GM19438 (cell line): ENCODE measurements around the gene NT5M.

ENCODE experiments used
- ATAC-seq: cut with Tn5 transposase; IDR thresholded peaks from one replicate; pipeline ENCODE4 v1.9.1; 2021; ENCODE audit warnings: low read depth; ENCODE audit not compliant: unreplicated experiment

NT5M gene

GRCh38 chr17:17387498-17388362, 84.6 kb downstream of the NT5M start:
- no peak for ATAC-seq

GRCh38 chr17:17388657-17389496, 85.7 kb downstream of the NT5M start:
- ATAC-seq = no peak

GRCh38 chr17:17391668-17392370, 88.6 kb downstream of the NT5M start:
- no peak for ATAC-seq

GRCh38 chr17:17393976-17394375, 90.8 kb downstream of the NT5M start:
- ATAC-seq = no peak

GRCh38 chr17:17394494-17394893, 91.3 kb downstream of the NT5M start:
- ATAC-seq = no peak

- no peak for ATAC-seq
Observed at GRCh38 chr17:17395246-17395802, 92.2 kb downstream of the NT5M start.

GRCh38 chr17:17395885-17396284, 92.7 kb downstream of the NT5M start:
- no peak for ATAC-seq
